Erythroblast (primary cell): ENCODE measurements around the gene MOV10.

Experiments
- GATA1 ChIP-seq: IDR thresholded peaks from 2 replicates; pipeline ENCODE4 v1.6.1; 2011; ENCODE audit warnings: low read depth, mild to moderate bottlenecking, control low read depth, low read length, moderate library complexity
- POLR2A ChIP-seq: IDR thresholded peaks from 2 replicates; pipeline ENCODE4 v1.6.1; 2011; ENCODE audit warnings: mild to moderate bottlenecking, low read length

DNA sequence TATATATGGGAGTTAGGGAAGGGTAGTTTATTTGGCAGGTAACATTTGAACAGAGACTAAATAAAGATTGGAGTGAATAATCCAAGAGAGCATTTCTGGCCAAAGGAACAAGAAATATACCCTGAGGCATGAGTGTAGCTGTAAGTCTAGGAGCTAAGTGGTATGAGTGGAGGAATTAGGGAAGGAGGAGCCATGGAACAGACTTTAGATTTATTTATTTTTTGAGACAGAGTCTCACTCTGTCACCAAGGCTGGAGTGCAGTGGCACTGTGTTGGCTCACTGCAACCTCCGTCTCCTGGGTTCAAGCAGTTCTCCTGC lies 36.4 kb upstream of the MOV10 start:
- TF ChIP-seq POLR2A (no peak), GATA1 (no peak)
